Thyroid gland (tissue), 4 donors: Measurements from ENCODE around the gene OR51F2. TPM values are rescaled to one million over a fixed set of nuclear protein-coding genes. Genes with fewer than 3 reads are reported as not detected.
"Not testable (repeated sequence)": the region's sequence is repeated elsewhere in the genome, so short reads cannot be mapped to it uniquely, and the experiment has no call there.

Experiments
- DNase-seq, 2 donors: peaks; one replicate each; pipeline ENCODE4 v3.0.0-alpha.2; 2019
- H3K27ac ChIP-seq, 3 donors: fragments of 200-600 bp; sonication (generic); 1 replicate in 2 of 3; 2 replicates in 1 of 3; pipeline ENCODE4 v1.5.1; 2016 to 2019; ENCODE audit warnings: mild to moderate bottlenecking in 1 of 3, moderate library complexity in 1 of 3
- H3K27me3 ChIP-seq: fragments of 200-600 bp; sonication (generic); one replicate; pipeline ENCODE4 v1.5.1; 2019
- H3K36me3 ChIP-seq, 2 donors: fragments of 200-600 bp; sonication (generic); one replicate each; pipeline ENCODE4 v1.5.1; 2016 to 2019
- H3K4me1 ChIP-seq, 2 donors: fragments of 200-600 bp; sonication (generic); one replicate each; pipeline ENCODE4 v1.5.1; 2017 to 2019
- H3K4me3 ChIP-seq, 3 donors: fragments of 200-600 bp; sonication (generic); replicated peaks in 1 of 3; 1 replicate in 2 of 3; 2 replicates in 1 of 3; pipeline ENCODE4 v1.5.1; 2016; ENCODE audit warnings: mild to moderate bottlenecking in 1 of 3
- H3K9me3 ChIP-seq: fragments of 200-600 bp; sonication (generic); one replicate; pipeline ENCODE4 v1.5.1; 2017
- CTCF ChIP-seq, 6 experiments: fragments of 200-600 bp in 3 of 6; fragments of 450-650 bp in 3 of 6; sonication (generic) in 3 of 6; IDR thresholded peaks; one replicate each; pipeline ENCODE4 v1.5.1; 2016 to 2019; ENCODE audit warnings: antibody characterized with exemption in 6 of 6, mild to moderate bottlenecking in 2 of 6, inconsistent platforms in 1 of 6, moderate library complexity in 1 of 6
- POLR2A ChIP-seq, 2 donors: fragments of 450-650 bp; IDR thresholded peaks; one replicate each; pipeline ENCODE4 v1.6.1; 2017; ENCODE audit warnings: antibody characterized with exemption in 2 of 2, mild to moderate bottlenecking in 2 of 2, moderate library complexity in 1 of 2
- WGBS, 2 donors: methylation state at CpG; one replicate each; pipeline ENCODE4 v1.1.5; 2017; 5-methylcytosine and 5-hydroxymethylcytosine counted together
- intact Hi-C: fragments of 100-400 bp; cut with DNase I; formaldehyde crosslinking; loops from one replicate; pipeline ENCODE4 v1.15.1; 2023
- total RNA-seq, 4 donors: library from RNA; depleted of rRNA; stranded (reverse); fragments of >200 nt; gene quantifications; one replicate each; pipeline ENCODE4 v1.2.3, GENCODE V29; 2016

Gene OR51F2
- total RNA-seq, 4 donors from 2014 or later = not detected

GRCh38 chr11:4830909-4831308 lies 9.8 kb downstream of the OR51F2 start:
- Histone ChIP-seq H3K4me3 (no peak overlapping the region), H3K36me3 (no peaks in the 10 kb centered on the region), H3K27ac (no peak overlapping the region), H3K4me1 (peaks cover 4 to 8% of the 10 kb centered on the region in 2 donors), H3K9me3 (no peaks in the 10 kb centered on the region), H3K27me3 (no peaks in the 10 kb centered on the region)
- 63 to 73% methylated on average over 2 of the region's 2 CpGs for WGBS, 2 donors
- no peak for DNase-seq
- no peak for TF ChIP-seq CTCF (IDR thresholded peaks at IDR 0.05)
- no peak for TF ChIP-seq POLR2A (IDR thresholded peaks at IDR 0.05)
- intact Hi-C loops = no loop called here

GRCh38 chr11:4839851-4840549 lies 18.9 kb downstream of the OR51F2 start:
- H3K4me3 ChIP-seq = no peak overlapping the region
- WGBS, 2 donors = 82 to 93% methylated on average over 2 of the region's 2 CpGs

GRCh38 chr11:4848908-4849532 lies 27.9 kb downstream of the OR51F2 start, which contains the start of gene OR51S1:
Gene OR51S1, minus strand, starts transcription at chr11:4849208. Its CDS starts 0 bp downstream, at chr11:4849208.
- no peak for DNase-seq
- no peaks in the 10 kb centered on the region for H3K9me3 ChIP-seq
- H3K4me1 ChIP-seq = no peaks in the 10 kb centered on the region
- TF ChIP-seq CTCF (IDR thresholded peaks at IDR 0.05) (no peak), POLR2A (IDR thresholded peaks at IDR 0.05) (no peak)
- no peak within 1 kb of the TSS for H3K27ac ChIP-seq
- intact Hi-C loops = no loop called here
- 85 to 86% methylated on average over 9 of the region's 9 CpGs for WGBS, 2 donors
- no peaks in the 10 kb centered on the region for H3K27me3 ChIP-seq
- no peaks in the 10 kb centered on the region for H3K36me3 ChIP-seq
- H3K4me3 ChIP-seq = no peak within 1 kb of the TSS

More at GRCh38 chr11:4839851-4840549, 18.9 kb downstream of the OR51F2 start:
- Histone ChIP-seq H3K36me3 (no peaks in the 10 kb centered on the region), H3K27me3 (no peaks in the 10 kb centered on the region), H3K27ac (no peak overlapping the region), H3K4me1 (no peaks in the 10 kb centered on the region), H3K9me3 (no peaks in the 10 kb centered on the region)
- DNase-seq = no peak
- TF ChIP-seq CTCF (IDR thresholded peaks at IDR 0.05) = no peak
- no peak for TF ChIP-seq POLR2A (IDR thresholded peaks at IDR 0.05)
- intact Hi-C loops = no loop called here

- no peaks in the 10 kb centered on the region for H3K9me3 ChIP-seq
- TF ChIP-seq POLR2A (IDR thresholded peaks at IDR 0.05) (no peak), CTCF (IDR thresholded peaks at IDR 0.05) (no peak)
- 19% methylated on average over 4 of the region's 4 CpGs for WGBS, 2 donors
- no peaks in the 10 kb centered on the region for H3K36me3 ChIP-seq
- no peak overlapping the region for H3K4me3 ChIP-seq
- no peaks in the 10 kb centered on the region for H3K27me3 ChIP-seq
- DNase-seq = peak in 1 of 2 donors; percentile 8
- no peak overlapping the region for H3K27ac ChIP-seq
- H3K4me1 ChIP-seq = no peaks in the 10 kb centered on the region
- intact Hi-C loops = no loop called here
Measured at GRCh38 chr11:4851033-4851432, 29.9 kb downstream of the OR51F2 start.

- intact Hi-C loops, H3K9me3 ChIP-seq, H3K27me3 ChIP-seq, DNase-seq, H3K36me3 ChIP-seq, H3K27ac ChIP-seq, H3K4me3 ChIP-seq, H3K4me1 ChIP-seq: not testable (repeated sequence)
- WGBS, 2 donors = 92 to 97% methylated on average over 6 to 7 of the region's 7 CpGs
Measured at GRCh38 chr11:4854286-4854685, 33.2 kb downstream of the OR51F2 start.
